Measurements from ENCODE around the gene AUTS2.
"Not testable (repeated sequence)": the region's sequence is repeated elsewhere in the genome, so short reads cannot be mapped to it uniquely, and the experiment has no call there.

Gene AUTS2

GRCh38 chr7:69768986-69769595 is 170.8 kb downstream of the AUTS2 start:
- no peak for DNase-seq

- DNase-seq, result no peak
Measured at GRCh38 chr7:69769826-69770225, 171.6 kb downstream of the AUTS2 start.

- no peak for DNase-seq
Measured at GRCh38 chr7:69770613-69771012, 172.3 kb downstream of the AUTS2 start.

GRCh38 chr7:69772718-69773436 is 174.6 kb downstream of the AUTS2 start:
- no peak for DNase-seq

- no peak for DNase-seq
Measured at GRCh38 chr7:69773535-69774225, 175.4 kb downstream of the AUTS2 start.

- no peak for DNase-seq
Measured at GRCh38 chr7:69775231-69775771, 177.0 kb downstream of the AUTS2 start.

- no peak for DNase-seq
Measured at GRCh38 chr7:69776611-69777010, 178.3 kb downstream of the AUTS2 start.

GRCh38 chr7:69778138-69778537 is 179.9 kb downstream of the AUTS2 start:
- DNase-seq, result no peak

- no peak for DNase-seq
Measured at GRCh38 chr7:69780379-69780778, 182.1 kb downstream of the AUTS2 start.

- no peak for DNase-seq
Measured at GRCh38 chr7:69781412-69781846, 183.2 kb downstream of the AUTS2 start.

GRCh38 chr7:69782917-69783684 is 184.8 kb downstream of the AUTS2 start:
- DNase-seq, result no peak

- not testable (repeated sequence) for DNase-seq
Measured at GRCh38 chr7:69786130-69786529, 187.9 kb downstream of the AUTS2 start.

GRCh38 chr7:69786730-69787395 is 188.6 kb downstream of the AUTS2 start:
- no peak for DNase-seq

- no peak for DNase-seq
Measured at GRCh38 chr7:69787736-69788431, 189.6 kb downstream of the AUTS2 start.

- DNase-seq, result no peak
Measured at GRCh38 chr7:69789563-69789962, 191.3 kb downstream of the AUTS2 start.

GRCh38 chr7:69790977-69791724 is 192.9 kb downstream of the AUTS2 start:
- no peak for DNase-seq

GRCh38 chr7:69791739-69792138 is 193.5 kb downstream of the AUTS2 start:
- no peak for DNase-seq

GRCh38 chr7:69795932-69796331 is 197.7 kb downstream of the AUTS2 start:
- DNase-seq, result no peak

GRCh38 chr7:69796416-69796815 is 198.1 kb downstream of the AUTS2 start:
- no peak for DNase-seq

GRCh38 chr7:69799048-69799697 is 200.9 kb downstream of the AUTS2 start:
- DNase-seq, result no peak

Measured in activated CD4-positive, alpha-beta T cell treated with anti-CD3 and anti-CD28 coated beads, Interleukin-2, amount 50 U/mL, for 16 hours (primary cell).